ENCODE results near the gene ARPC4.
"Not testable (repeated sequence)": the region's sequence is repeated elsewhere in the genome, so short reads cannot be mapped to it uniquely, and the experiment has no call there.

ARPC4 gene

GRCh38 chr3:9769426-9770275 lies 23.2 kb upstream of the ARPC4 start, which contains the start of gene CAMK1:
Gene CAMK1 (minus strand): TSS chr3:9769947. CDS start chr3:9767749, 2,198 bp downstream.
- in situ Hi-C loops (cut with HindIII; ENCODE audit: low sequenced_read_pairs): no loop called here

GRCh38 chr3:9770276-9770812 lies 22.5 kb upstream of the ARPC4 start:
- in situ Hi-C loops (cut with HindIII; ENCODE audit: low sequenced_read_pairs): no loop called here

- in situ Hi-C loops (cut with HindIII; ENCODE audit: low sequenced_read_pairs): not testable (repeated sequence)
These were observed 21.9 kb upstream of the ARPC4 start for GRCh38 chr3:9771007-9771406.

- in situ Hi-C loops (cut with HindIII; ENCODE audit: low sequenced_read_pairs): no loop called here
These were observed 15.8 kb upstream of the ARPC4 start for GRCh38 chr3:9776896-9777693.

GRCh38 chr3:9777694-9778021 lies 15.2 kb upstream of the ARPC4 start:
- in situ Hi-C loops (cut with HindIII; ENCODE audit: low sequenced_read_pairs): no loop called here

GRCh38 chr3:9778143-9779074 lies 14.5 kb upstream of the ARPC4 start:
- in situ Hi-C loops (cut with HindIII; ENCODE audit: low sequenced_read_pairs): no loop called here

- in situ Hi-C loops (cut with HindIII; ENCODE audit: low sequenced_read_pairs): no loop called here
These were observed 13.7 kb upstream of the ARPC4 start for GRCh38 chr3:9779075-9779593.

- in situ Hi-C loops (cut with HindIII; ENCODE audit: low sequenced_read_pairs): no loop called here
These were observed 13.0 kb upstream of the ARPC4 start for GRCh38 chr3:9779721-9780457.

GRCh38 chr3:9780458-9780812 lies 12.4 kb upstream of the ARPC4 start:
- in situ Hi-C loops (cut with HindIII; ENCODE audit: low sequenced_read_pairs): no loop called here

GRCh38 chr3:9780910-9781309 lies 12.0 kb upstream of the ARPC4 start:
- in situ Hi-C loops (cut with HindIII; ENCODE audit: low sequenced_read_pairs): no loop called here

- in situ Hi-C loops (cut with HindIII; ENCODE audit: low sequenced_read_pairs): no loop called here
These were observed 11.3 kb upstream of the ARPC4 start for GRCh38 chr3:9781551-9781950.

- in situ Hi-C loops (cut with HindIII; ENCODE audit: low sequenced_read_pairs): no loop called here
These were observed 10.8 kb upstream of the ARPC4 start for GRCh38 chr3:9781978-9782603.

GRCh38 chr3:9782770-9783169 lies 10.1 kb upstream of the ARPC4 start:
- in situ Hi-C loops (cut with HindIII; ENCODE audit: low sequenced_read_pairs): no loop called here

GRCh38 chr3:9783954-9784353 lies 8.9 kb upstream of the ARPC4 start:
- in situ Hi-C loops (cut with HindIII; ENCODE audit: low sequenced_read_pairs): no loop called here

GRCh38 chr3:9784965-9785364 lies 7.9 kb upstream of the ARPC4 start:
- in situ Hi-C loops (cut with HindIII; ENCODE audit: low sequenced_read_pairs): no loop called here

GRCh38 chr3:9785602-9786001 lies 7.3 kb upstream of the ARPC4 start:
- in situ Hi-C loops (cut with HindIII; ENCODE audit: low sequenced_read_pairs): no loop called here

- in situ Hi-C loops (cut with HindIII; ENCODE audit: low sequenced_read_pairs): no loop called here
These were observed 6.6 kb upstream of the ARPC4 start for GRCh38 chr3:9786209-9786739.

GRCh38 chr3:9786825-9787669 lies 5.8 kb upstream of the ARPC4 start:
- in situ Hi-C loops (cut with HindIII; ENCODE audit: low sequenced_read_pairs): no loop called here
